ENCODE results near the gene HTT. TPM values are rescaled to one million over a fixed set of nuclear protein-coding genes. Genes with fewer than 3 reads are reported as not detected.

Gene HTT
- total and polyA plus RNA-seq, 2 of the 13 experiments (the other 11 are each of a cell fraction or from before 2014, with no cell fraction given) = 17.5 to 19.5 TPM

GRCh38 chr4:3292571-3293400, 218.3 kb downstream of the HTT start, which contains the start of gene RGS12 (continued):
- TF ChIP-seq PAXIP1 (CRISPR knock-in tag; conservative IDR thresholded peaks at IDR 0.05) = peak; percentile 25; the same call in 1 of the 2 replicates
- peak; percentile 17; the same call in 1 of the 2 replicates for TF ChIP-seq GATAD2A (CRISPR knock-in tag; IDR thresholded peaks at IDR 0.05)
- TF ChIP-seq MXD4 (CRISPR knock-in tag; IDR thresholded peaks at IDR 0.05) = no peak; the same call in none of the 2 replicates
- no peak for TF ChIP-seq CSRNP1 (CRISPR knock-in tag; IDR thresholded peaks at IDR 0.05)
- TF ChIP-seq SNRNP70 (IDR thresholded peaks at IDR 0.05; ENCODE audit: low read depth, low read length) = no peak
- TF ChIP-seq KLF11 (CRISPR knock-in tag; IDR thresholded peaks at IDR 0.05) = no peak
- no peak for TF ChIP-seq ZSCAN30 (CRISPR knock-in tag; IDR thresholded peaks at IDR 0.05)
- 0 out of 2 replicates have a peak, but pooled peaks have one; percentile 28 for TF ChIP-seq POGZ (CRISPR knock-in tag; IDR thresholded peaks at IDR 0.05)
- peak; percentile 4; the same call in 1 of the 2 replicates for TF ChIP-seq HNRNPL (IDR thresholded peaks at IDR 0.05; ENCODE audit: low read depth, low read length)
- TF ChIP-seq KAT8 (CRISPR knock-in tag; IDR thresholded peaks at IDR 0.05) = peak; percentile 62; the same call in 1 of the 2 replicates
- no peak for TF ChIP-seq ZSCAN9 (CRISPR knock-in tag; IDR thresholded peaks at IDR 0.05; ENCODE audit: borderline replicate concordance)
- TF ChIP-seq CEBPG (CRISPR knock-in tag; IDR thresholded peaks at IDR 0.05) = no peak
- no peak for TF ChIP-seq NCOA1 (CRISPR knock-in tag; IDR thresholded peaks at IDR 0.05)
- TF ChIP-seq, protein P1, sequence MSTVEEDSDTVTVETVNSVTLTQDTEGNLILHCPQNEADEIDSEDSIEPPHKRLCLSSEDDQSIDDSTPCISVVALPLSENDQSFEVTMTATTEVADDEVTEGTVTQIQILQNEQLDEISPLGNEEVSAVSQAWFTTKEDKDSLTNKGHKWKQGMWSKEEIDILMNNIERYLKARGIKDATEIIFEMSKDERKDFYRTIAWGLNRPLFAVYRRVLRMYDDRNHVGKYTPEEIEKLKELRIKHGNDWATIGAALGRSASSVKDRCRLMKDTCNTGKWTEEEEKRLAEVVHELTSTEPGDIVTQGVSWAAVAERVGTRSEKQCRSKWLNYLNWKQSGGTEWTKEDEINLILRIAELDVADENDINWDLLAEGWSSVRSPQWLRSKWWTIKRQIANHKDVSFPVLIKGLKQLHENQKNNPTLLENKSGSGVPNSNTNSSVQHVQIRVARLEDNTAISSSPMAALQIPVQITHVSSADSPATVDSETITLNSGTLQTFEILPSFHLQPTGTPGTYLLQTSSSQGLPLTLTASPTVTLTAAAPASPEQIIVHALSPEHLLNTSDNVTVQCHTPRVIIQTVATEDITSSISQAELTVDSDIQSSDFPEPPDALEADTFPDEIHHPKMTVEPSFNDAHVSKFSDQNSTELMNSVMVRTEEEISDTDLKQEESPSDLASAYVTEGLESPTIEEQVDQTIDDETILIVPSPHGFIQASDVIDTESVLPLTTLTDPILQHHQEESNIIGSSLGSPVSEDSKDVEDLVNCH (CRISPR knock-in tag; IDR thresholded peaks at IDR 0.05) = no peak
- no peak; the same call in 1 of the 2 replicates for TF ChIP-seq SALL1 (CRISPR knock-in tag; IDR thresholded peaks at IDR 0.05)
- TF ChIP-seq SOX5 (CRISPR knock-in tag; IDR thresholded peaks at IDR 0.05; ENCODE audit: borderline replicate concordance) = peak; percentile 28; the same call in 1 of the 2 replicates
- no peak for TF ChIP-seq ZNF746 (CRISPR knock-in tag; IDR thresholded peaks at IDR 0.05)
- TF ChIP-seq, protein P2, sequence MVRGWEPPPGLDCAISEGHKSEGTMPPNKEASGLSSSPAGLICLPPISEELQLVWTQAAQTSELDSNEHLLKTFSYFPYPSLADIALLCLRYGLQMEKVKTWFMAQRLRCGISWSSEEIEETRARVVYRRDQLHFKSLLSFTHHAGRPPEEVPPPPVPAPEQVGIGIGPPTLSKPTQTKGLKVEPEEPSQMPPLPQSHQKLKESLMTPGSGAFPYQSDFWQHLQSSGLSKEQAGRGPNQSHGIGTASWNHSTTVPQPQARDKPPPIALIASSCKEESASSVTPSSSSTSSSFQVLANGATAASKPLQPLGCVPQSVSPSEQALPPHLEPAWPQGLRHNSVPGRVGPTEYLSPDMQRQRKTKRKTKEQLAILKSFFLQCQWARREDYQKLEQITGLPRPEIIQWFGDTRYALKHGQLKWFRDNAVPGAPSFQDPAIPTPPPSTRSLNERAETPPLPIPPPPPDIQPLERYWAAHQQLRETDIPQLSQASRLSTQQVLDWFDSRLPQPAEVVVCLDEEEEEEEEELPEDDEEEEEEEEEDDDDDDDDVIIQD (CRISPR knock-in tag; IDR thresholded peaks at IDR 0.05; ENCODE audit: low read depth) = no peak
- no peak for TF ChIP-seq ZNF747 (CRISPR knock-in tag; IDR thresholded peaks at IDR 0.05; ENCODE audit: borderline replicate concordance)
- no peak for TF ChIP-seq TBL1XR1 (IDR thresholded peaks at IDR 0.05; ENCODE audit: borderline replicate concordance, low read length, partially characterized antibody)
- TF ChIP-seq TRIM24 (CRISPR knock-in tag; IDR thresholded peaks at IDR 0.05) = no peak

All from HepG2 (cell line).